NCI-H2171 treated with DMSO at 0.1 percent for 48 hours (cell line): Measurements from ENCODE around the gene PHACTR3.
"Not testable (repeated sequence)": the region's sequence is repeated elsewhere in the genome, so short reads cannot be mapped to it uniquely, and the experiment has no call there.

Experiments
- DNase-seq: peaks from one replicate; lab custom pipeline; 2025; lab: John Stamatoyannopoulos, UW

Gene PHACTR3

DNA sequence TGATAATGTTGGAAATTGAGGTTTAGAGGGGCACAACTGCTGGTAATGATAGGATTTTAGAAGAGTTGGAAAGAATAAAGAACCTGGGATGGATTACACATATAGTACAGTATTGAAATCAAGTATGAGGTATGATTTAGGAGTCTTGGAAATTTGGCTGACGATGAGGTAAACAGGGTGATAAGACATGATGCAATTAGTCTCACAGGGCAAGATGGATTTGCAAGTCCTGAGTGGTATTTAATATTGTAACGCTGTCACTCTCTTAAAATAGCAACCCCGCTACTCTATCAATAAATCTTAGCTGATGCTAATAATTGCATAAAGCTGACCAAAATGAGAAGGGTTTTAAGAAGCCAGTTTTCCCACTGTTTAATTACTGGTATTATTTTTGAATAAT is 258.7 kb downstream of the PHACTR3 start:
- DNase-seq = no peak

DNA sequence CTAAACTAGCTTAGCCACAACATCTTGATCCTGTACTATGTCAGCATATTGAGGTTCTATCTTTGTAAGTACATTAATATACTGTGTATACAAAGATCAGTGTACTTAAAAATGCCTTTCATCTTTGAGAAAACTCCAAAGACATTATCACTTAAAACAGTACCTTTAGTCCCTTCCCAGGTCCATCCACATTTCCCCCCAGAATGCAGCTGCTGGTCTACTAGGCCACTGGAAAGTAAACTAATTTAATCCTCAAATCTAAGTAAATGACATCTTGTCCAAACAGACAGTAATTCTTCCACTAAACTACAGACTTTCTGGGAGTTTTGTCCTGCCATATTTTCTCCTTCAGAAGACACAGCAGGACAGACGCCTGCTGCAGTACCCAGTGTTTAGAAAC is 260.4 kb downstream of the PHACTR3 start:
- DNase-seq = no peak

DNA sequence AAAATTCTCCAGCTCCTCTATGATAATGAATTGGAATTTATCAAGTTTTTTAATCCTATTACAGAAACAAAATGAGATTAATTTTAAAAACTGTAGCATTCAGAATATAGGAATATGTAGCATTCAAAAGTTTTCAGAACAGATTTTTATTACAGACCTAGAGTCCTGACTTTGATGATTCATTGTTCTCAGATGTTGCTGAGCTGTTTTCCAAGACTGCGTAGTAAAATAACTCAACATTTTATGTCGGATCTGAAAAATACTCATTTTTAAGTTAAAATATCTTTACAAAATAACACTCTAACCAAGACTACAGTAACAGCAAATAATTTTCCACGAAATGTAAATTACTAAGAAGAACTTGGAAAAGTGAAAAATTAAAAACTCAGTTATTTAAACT is 262.0 kb downstream of the PHACTR3 start:
- no peak for DNase-seq

GRCh38 chr20:59871096-59871495 is 266.8 kb downstream of the PHACTR3 start:
- no peak for DNase-seq

DNA sequence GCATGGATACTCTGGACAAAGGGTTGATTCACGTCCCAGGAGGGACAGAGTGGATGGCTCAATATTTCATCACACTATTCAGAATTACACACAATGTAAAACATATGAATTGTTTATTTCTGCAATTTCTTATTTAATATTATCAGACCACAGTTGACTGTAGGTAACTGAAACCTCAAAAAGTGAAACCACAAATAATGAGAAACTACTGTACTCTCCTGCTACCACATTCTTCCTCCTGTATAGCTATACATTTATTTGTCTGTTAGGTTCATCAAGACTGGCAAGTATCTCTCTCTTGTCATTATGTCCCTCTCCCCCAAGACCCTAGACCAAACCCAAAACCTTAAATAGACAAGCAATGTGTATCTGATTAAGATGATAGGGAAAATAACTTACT is 269.1 kb downstream of the PHACTR3 start:
- DNase-seq = no peak

- DNase-seq = no peak
These were observed 275.9 kb downstream of the PHACTR3 start for GRCh38 chr20:59880198-59880597.

GRCh38 chr20:59884494-59884893 is 280.2 kb downstream of the PHACTR3 start:
- no peak for DNase-seq

GRCh38 chr20:59888050-59888449 is 283.7 kb downstream of the PHACTR3 start:
- DNase-seq = no peak

DNA sequence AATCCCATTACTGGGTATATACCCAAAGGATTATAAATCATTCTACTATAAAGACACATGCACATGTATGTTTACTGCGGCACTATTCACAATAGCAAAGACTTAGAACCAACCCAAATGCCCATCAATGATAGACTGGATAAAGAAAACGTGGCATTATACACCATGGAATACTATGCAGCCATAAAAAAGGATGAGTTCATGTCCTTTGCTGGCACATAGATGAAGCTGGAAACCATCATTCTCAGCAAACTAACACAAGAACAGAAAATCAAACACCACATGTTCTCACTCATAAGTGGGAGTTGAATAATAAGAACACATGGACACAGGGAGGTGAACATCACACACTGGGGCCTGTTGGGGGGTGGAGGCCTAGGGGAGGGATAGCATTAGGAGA is 285.7 kb downstream of the PHACTR3 start:
- not testable (repeated sequence) for DNase-seq

- DNase-seq = no peak
These were observed 287.2 kb downstream of the PHACTR3 start for GRCh38 chr20:59891581-59891980.

DNA sequence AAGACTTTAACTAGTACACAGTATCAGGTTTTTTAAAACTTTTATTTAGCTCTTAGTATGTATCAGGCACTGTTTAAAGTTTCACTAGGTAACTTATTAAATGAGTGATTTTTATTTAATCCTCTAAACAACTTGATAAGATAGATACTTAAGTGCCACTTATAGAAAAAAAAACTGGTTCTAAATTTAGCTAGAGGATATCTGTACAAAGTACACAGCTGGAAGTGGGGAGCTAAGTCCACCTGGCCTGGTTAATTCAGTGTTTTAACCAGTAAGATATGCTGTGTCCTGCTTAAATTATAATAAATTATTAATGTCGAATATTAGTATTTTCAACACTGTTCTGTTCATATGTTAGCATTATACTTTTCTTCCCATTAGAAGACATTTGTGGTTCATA is 291.6 kb downstream of the PHACTR3 start:
- no peak for DNase-seq
